Heart left ventricle (tissue), 13 donors: Measurements from ENCODE around the gene CYP2U1.

Experiments used
- POLR2A ChIP-seq, 2 donors: fragments of 450-650 bp; IDR thresholded peaks; one replicate each; pipeline ENCODE4 v1.6.1; 2017; ENCODE audit warnings: antibody characterized with exemption in 2 of 2, mild to moderate bottlenecking in 2 of 2, moderate library complexity in 2 of 2
- TF ChIP-seq, protein P1 (sequence below), 12 donors: fragments of 200-600 bp; sonication (generic) in 4 of 12; IDR thresholded peaks; one replicate each; pipeline versions ENCODE4 v1.5.0 to v1.8.0; 2018 to 2022; ENCODE audit warnings: antibody characterized with exemption in 12 of 12, mild to moderate bottlenecking in 5 of 12
- donor health status: ischemic (EF 13 %, LVEDD 7.1; RV severe dilation, severe dysfunction).
- donor health status: DM: no; HTN: yes; CAD: no.
- donor health status: DM: no; HTN: no; CAD: no.
- donor health status: ischemic (EF 25% LVEDD 6.9; RV normal size, moderate dysfunction).
- donor health status: ischemic (EF 25% LVEDD 5.7; RV mildly dilated, moderate dysfunction).
- donor health status: ischemic (EF 35%, LVEDD 5.7; RV mildly dilated, moderate dysfunction).
- donor health status: nonischemic (EF 11% LVEDD 7.7; RV severe dilation, severe dysfunction).
- donor health status: DM: yes; HTN: yes; CAD: no.
- donor health status: PGD.
- donor health status: ischemic (EF 29% LVEDD 5.4; RV normal size, mild dysfunction).
- donor health status: nonischemic (EF 23%, LVEDD 6.1; RV moderate dilation, normal function).

DNA sequence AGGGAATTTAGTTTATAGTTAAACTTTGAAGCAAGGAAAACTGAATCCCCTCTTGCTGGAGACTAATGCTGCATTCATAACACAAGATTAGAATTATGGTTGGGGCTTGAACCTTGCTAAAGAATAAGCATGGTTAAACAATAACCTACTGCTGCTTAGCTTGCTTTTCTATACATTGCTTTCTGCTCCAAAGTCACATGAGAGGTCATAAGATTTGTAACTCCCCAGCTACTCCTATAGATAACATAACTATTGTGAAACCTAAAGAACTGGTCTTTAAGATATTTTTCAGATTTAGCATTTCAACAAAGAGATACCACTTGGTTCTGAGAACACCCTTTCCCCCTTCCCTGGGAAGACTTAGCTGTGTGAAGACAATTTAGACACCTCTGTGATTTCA lies 41.3 kb downstream of the CYP2U1 start:
- TF ChIP-seq POLR2A (IDR thresholded peaks at IDR 0.05) = no peak
- TF ChIP-seq, protein P1, sequence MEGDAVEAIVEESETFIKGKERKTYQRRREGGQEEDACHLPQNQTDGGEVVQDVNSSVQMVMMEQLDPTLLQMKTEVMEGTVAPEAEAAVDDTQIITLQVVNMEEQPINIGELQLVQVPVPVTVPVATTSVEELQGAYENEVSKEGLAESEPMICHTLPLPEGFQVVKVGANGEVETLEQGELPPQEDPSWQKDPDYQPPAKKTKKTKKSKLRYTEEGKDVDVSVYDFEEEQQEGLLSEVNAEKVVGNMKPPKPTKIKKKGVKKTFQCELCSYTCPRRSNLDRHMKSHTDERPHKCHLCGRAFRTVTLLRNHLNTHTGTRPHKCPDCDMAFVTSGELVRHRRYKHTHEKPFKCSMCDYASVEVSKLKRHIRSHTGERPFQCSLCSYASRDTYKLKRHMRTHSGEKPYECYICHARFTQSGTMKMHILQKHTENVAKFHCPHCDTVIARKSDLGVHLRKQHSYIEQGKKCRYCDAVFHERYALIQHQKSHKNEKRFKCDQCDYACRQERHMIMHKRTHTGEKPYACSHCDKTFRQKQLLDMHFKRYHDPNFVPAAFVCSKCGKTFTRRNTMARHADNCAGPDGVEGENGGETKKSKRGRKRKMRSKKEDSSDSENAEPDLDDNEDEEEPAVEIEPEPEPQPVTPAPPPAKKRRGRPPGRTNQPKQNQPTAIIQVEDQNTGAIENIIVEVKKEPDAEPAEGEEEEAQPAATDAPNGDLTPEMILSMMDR (IDR thresholded peaks at IDR 0.05) = no peak
